Activated CD8-positive, alpha-beta T cell treated with anti-CD3 and anti-CD28 coated beads, Interleukin-2, amount 10 ng/mL, durations not matched to agents 7 days and 5 days (primary cell): ENCODE data around the gene C10orf71. TPM values are rescaled to one million over a fixed set of nuclear protein-coding genes. Genes with fewer than 3 reads are reported as not detected.

Experiments used
- ATAC-seq: fragments of 150-1000 bp; cut with Tn5 transposase; one replicate; pipeline ENCODE4 v1.10.0; 2021; ENCODE audit warnings: moderate library complexity
- CTCF ChIA-PET: fragments of 350-600 bp; sonication (Branson Sonifier 250); formaldehyde crosslinking; loops from one replicate; lab custom pipeline; 2021; ENCODE audit warnings: antibody characterized with exemption; lab: Charles Lee
- POLR2A ChIA-PET: fragments of 350-600 bp; sonication (Branson Sonifier 250); formaldehyde crosslinking; loops from one replicate; lab custom pipeline; 2021; ENCODE audit warnings: antibody characterized with exemption; lab: Charles Lee
- DNase-seq: peaks from one replicate; pipeline ENCODE4 v3.0.0-alpha.2; 2020
- H3K27ac Mint-ChIP-seq: one replicate; pipeline ENCODE4 v1.8.0; 2021; ENCODE audit warnings: mild to moderate bottlenecking, mixed read lengths
- H3K27me3 Mint-ChIP-seq: one replicate; pipeline ENCODE4 v1.8.0; 2021; ENCODE audit warnings: low read depth, mixed read lengths
- H3K36me3 Mint-ChIP-seq: one replicate; pipeline ENCODE4 v1.8.0; 2021; ENCODE audit warnings: low read depth, mixed read lengths
- H3K4me1 Mint-ChIP-seq: one replicate; pipeline ENCODE4 v1.8.0; 2021; ENCODE audit warnings: low read depth, mixed read lengths
- H3K4me3 Mint-ChIP-seq: one replicate; pipeline ENCODE4 v1.8.0; 2021; ENCODE audit warnings: mild to moderate bottlenecking, mixed read lengths
- H3K9me3 Mint-ChIP-seq: one replicate; pipeline ENCODE4 v1.8.0; 2022; ENCODE audit warnings: mixed read lengths; ENCODE audit not compliant: insufficient read depth
- total RNA-seq, 2 experiments: library from RNA; stranded (reverse); gene quantifications; one replicate each; pipeline ENCODE4 v1.2.3, GENCODE V29; 2021

The C10orf71 gene
- total RNA-seq, 2 experiments from 2014 or later, result not detected

DNA sequence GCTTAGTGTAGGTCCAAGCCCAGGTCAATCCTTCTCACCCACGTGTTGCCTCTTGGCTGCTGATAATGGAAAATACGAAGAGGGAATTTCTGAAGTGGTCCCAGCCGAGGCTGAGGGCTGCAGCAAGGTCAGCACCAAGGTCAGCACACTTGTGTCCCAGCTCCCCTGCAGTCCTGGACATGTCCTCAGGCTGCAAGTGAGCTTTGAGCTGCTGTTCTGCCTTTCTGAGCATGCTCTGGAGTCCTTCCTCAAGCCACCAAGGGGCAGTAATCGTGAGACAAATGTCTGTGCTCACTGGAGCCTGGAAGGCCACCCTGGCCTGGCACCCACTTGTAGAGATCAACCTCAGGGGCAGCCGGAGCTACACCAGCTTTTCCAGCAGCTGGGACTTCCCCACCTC lies 68.6 kb downstream of the C10orf71 start:
- no peak for DNase-seq
- no peak overlapping the region for H3K4me3 Mint-ChIP-seq
- H3K36me3 Mint-ChIP-seq, result no peaks in the 10 kb centered on the region
- peaks cover 14% of the 10 kb centered on the region for H3K27me3 Mint-ChIP-seq
- no peak overlapping the region for H3K27ac Mint-ChIP-seq
- ChIA-PET CTCF (no interaction called here), POLR2A (no interaction called here)
- H3K9me3 Mint-ChIP-seq, result no peaks in the 10 kb centered on the region
- H3K4me1 Mint-ChIP-seq, result no peaks in the 10 kb centered on the region
- ATAC-seq, result no peak

DNA sequence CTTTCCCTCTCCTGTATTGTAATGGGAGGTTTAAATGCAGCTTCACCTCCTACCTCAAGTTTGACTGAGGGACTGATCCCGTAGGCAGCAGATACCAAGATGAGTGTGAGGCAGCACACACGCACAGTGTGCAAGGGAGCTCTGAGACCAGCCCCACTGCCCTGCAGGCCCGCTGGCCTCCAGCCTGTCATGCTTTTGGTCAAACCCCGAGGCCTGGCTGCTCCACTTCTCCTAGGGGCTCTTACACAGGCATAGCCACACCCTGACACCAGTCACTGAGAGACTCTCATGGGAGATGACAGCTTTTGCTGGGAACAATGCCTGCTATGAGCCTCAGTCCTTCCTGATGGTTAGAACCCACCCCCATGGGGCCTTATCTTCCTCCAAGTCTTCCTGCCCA lies 69.3 kb downstream of the C10orf71 start:
- Mint-ChIP-seq H3K27me3 (peaks cover 15% of the 10 kb centered on the region), H3K9me3 (no peaks in the 10 kb centered on the region), H3K36me3 (no peaks in the 10 kb centered on the region), H3K27ac (no peak overlapping the region), H3K4me3 (no peak overlapping the region), H3K4me1 (no peaks in the 10 kb centered on the region)
- ATAC-seq (no peak), DNase-seq (no peak)
- CTCF ChIA-PET, result no interaction called here
- POLR2A ChIA-PET, result no interaction called here

DNA sequence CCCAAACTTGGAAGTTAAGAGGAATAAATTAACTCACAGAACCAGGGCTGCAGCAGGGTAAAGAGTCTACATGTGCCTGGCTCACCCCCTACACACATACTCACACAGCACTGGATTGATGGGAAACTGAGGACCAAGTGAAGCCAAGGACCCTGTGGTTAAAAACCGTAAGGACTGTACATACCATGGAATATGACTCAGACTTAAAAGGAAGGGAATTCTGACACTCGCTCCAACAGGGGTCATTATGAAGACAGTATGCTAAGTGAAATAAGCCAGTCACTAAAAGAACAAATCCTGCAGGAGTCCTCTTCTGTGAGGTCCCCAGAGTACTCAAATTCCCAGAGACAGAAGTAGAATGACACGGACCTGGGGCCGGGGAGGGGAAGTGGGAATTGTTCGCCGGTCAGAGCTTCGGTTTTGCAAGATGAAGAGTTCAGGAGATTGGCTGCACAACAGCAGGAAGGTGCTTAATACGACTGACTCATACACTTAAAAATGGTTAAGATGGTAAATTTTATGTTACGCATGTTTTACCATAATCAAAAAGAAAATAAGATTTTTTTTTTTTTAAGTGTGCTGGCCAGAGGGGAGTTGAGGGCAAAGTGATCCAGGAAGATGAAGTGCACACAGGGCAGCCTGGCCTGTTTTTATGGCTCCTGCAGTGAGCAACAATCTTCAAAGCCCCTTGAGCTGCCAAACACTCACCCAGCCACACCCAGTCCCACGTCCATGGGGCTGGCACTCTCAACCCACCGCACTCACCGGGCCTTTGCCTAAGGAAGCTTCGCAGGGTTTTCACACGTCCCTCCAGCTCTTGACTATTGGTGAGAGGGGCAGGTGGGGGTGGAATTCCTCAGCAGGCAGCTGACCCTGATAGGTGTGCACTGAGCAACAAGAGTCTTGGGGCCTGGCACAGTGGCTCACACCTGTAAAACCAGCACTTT lies 70.5 kb downstream of the C10orf71 start:
- no peak overlapping the region for H3K4me3 Mint-ChIP-seq
- ChIA-PET POLR2A (no interaction called here), CTCF (no interaction called here)
- H3K9me3 Mint-ChIP-seq, result no peaks in the 10 kb centered on the region
- no peak overlapping the region for H3K27ac Mint-ChIP-seq
- H3K27me3 Mint-ChIP-seq, result peaks cover 21% of the 10 kb centered on the region
- DNase-seq (no peak), ATAC-seq (no peak)
- no peaks in the 10 kb centered on the region for H3K4me1 Mint-ChIP-seq
- no peaks in the 10 kb centered on the region for H3K36me3 Mint-ChIP-seq

DNA sequence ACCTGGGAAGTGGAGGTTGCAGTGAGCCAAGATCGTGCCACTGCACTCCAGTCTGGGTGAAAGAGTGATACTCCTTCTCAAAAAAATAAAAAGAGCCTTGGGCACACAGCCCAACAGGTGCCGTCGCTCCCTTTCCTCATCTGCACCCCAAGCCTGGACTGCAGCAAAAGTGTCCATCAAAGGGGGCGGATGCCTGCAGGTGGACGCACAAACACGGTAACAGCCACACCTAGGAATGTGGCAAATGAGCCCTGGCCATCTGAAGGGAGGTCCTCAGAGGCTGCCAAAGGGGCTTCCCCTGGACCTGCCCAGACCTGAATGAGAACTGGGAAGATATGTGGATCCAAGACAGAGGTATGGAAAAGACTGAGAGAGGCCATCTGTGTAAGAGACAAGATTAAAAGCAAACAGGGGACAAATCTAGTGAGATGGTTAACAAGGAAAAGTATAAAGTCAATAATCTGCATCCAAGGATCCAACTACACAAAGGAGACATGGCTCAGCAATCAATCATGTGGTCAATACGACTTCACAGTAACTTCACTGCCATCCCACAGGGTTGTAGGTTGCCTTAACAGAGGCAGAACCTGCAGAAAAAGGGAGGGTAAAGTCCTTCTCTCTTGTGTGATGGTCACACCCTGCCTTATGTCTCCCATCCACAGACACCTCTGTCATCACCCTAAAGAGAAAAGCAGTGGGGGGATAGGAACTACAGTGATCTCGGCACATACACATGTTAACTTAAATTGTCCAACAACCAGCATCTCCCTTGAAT lies 71.5 kb downstream of the C10orf71 start:
- no peaks in the 10 kb centered on the region for H3K36me3 Mint-ChIP-seq
- H3K27ac Mint-ChIP-seq, result no peak overlapping the region
- peaks cover 27% of the 10 kb centered on the region for H3K27me3 Mint-ChIP-seq
- ChIA-PET POLR2A (no interaction called here), CTCF (no interaction called here)
- no peak overlapping the region for H3K4me3 Mint-ChIP-seq
- DNase-seq, result no peak
- no peak for ATAC-seq
- H3K9me3 Mint-ChIP-seq, result no peaks in the 10 kb centered on the region
- H3K4me1 Mint-ChIP-seq, result no peaks in the 10 kb centered on the region

DNA sequence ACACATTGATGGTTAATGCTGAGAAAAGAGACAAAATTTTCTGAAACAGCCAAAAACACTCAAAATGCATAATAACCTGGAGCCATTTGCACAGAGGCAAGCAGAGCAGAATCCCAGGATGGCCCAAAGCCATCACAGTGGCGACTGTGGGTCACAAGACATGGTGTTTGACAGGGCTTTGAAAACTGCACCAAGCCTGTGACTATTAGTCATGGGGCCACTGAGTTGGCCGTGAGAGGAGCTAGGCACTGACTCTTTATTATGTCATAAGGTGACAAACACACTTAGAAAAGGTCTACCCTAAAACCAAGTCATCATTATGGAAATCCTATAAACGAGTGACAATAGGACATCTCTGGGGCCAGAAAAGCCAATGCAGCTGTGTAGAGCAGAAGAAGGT lies 73.0 kb downstream of the C10orf71 start:
- Mint-ChIP-seq H3K36me3 (no peaks in the 10 kb centered on the region), H3K27ac (no peak overlapping the region), H3K27me3 (peaks cover 31% of the 10 kb centered on the region), H3K4me3 (no peak overlapping the region), H3K9me3 (no peaks in the 10 kb centered on the region), H3K4me1 (no peaks in the 10 kb centered on the region)
- CTCF ChIA-PET, result no interaction called here
- no peak for ATAC-seq
- DNase-seq, result no peak
- POLR2A ChIA-PET, result no interaction called here

DNA sequence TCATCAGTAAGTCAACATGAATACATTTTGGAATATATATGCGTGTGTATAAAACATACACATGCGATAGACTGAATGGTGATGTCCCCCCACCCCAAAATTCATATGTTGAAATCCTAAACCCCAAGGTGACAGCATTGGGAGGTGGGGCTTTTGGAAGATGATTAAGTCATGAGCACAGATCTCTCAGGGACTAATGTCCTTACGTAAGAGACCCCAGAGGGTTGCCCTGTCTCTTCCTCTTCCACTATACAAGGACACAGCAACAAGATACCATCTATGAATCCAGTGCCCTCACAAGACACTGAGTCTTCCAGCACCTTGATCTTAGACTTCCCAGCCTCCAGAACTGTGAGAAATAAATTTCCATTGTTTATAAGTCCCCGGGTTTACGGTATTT lies 74.4 kb downstream of the C10orf71 start:
- Mint-ChIP-seq H3K27ac (no peak overlapping the region), H3K27me3 (peaks cover 33% of the 10 kb centered on the region), H3K36me3 (no peaks in the 10 kb centered on the region), H3K4me1 (no peaks in the 10 kb centered on the region), H3K4me3 (no peak overlapping the region), H3K9me3 (no peaks in the 10 kb centered on the region)
- CTCF ChIA-PET, result no interaction called here
- ATAC-seq, result no peak
- POLR2A ChIA-PET, result no interaction called here
- no peak for DNase-seq

DNA sequence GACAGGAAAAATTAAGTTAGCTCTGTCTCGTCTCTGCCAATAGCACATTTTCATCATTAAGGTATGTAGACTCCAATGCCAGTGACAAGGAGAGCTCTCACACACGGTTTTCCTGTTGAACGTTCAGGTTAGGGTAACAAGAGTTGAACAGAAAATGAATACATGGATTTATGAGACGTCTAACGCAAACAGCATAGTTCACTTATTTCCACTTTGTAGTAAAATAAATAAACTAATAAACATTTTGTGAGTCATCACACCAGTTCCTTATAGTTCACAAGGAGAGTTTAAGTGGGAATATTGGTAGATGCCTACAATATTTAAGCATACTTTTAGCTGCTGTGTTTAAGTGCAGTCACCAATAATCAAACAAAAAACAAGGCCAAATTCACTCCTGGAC lies 75.8 kb downstream of the C10orf71 start:
- ATAC-seq, result no peak
- Mint-ChIP-seq H3K27me3 (peaks cover 33% of the 10 kb centered on the region), H3K4me1 (no peaks in the 10 kb centered on the region), H3K4me3 (no peak overlapping the region), H3K9me3 (no peaks in the 10 kb centered on the region), H3K36me3 (no peaks in the 10 kb centered on the region), H3K27ac (no peak overlapping the region)
- ChIA-PET CTCF (no interaction called here), POLR2A (no interaction called here)
- DNase-seq, result no peak

DNA sequence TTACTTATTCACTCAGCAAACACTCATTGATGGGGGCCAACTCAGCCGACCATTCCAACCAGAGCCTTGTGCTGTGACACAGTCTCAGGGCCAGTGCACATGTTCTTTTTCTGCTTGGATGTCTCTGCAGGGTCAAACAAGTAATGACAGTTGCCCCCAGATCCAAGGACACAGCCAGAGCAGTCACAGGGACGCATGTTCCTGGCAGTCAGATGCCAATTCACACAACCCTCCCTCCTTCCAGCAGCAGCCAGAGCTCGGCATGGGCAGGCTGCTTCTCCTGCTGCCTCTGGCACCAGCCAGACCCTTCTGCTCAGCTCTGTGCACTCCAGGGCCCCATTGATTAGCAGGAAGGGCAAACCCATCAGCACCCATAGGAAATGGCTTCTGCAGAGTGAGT lies 76.6 kb downstream of the C10orf71 start:
- Mint-ChIP-seq H3K4me3 (no peak overlapping the region), H3K4me1 (no peaks in the 10 kb centered on the region), H3K9me3 (no peaks in the 10 kb centered on the region), H3K27me3 (peaks cover 33% of the 10 kb centered on the region), H3K27ac (no peak overlapping the region), H3K36me3 (no peaks in the 10 kb centered on the region)
- ATAC-seq (no peak), DNase-seq (no peak)
- CTCF ChIA-PET, result no interaction called here
- POLR2A ChIA-PET, result no interaction called here

Other genes with a start within 250 kb of the C10orf71 start
- gene VSTM4, start 183.6 kb upstream of the C10orf71 start, total RNA-seq, result not detected
- gene FAM170B, start 165.1 kb upstream of the C10orf71 start, total RNA-seq, result not detected
- gene TMEM273, start 110.8 kb upstream of the C10orf71 start, total RNA-seq, result 10 to 100 TPM; 24.4 to 25.6 TPM
- gene DRGX, start 96.9 kb downstream of the C10orf71 start, total RNA-seq, result not detected
- 10 to 100 TPM; 20.5 to 20.6 TPM for gene ERCC6, start 240.0 kb downstream of the C10orf71 start, total RNA-seq